ENCODE measurements around the gene ZNF723.
"Not testable (repeated sequence)": the region's sequence is repeated elsewhere in the genome, so short reads cannot be mapped to it uniquely, and the experiment has no call there.

ZNF723 gene

GRCh38 chr19:22814124-22814523, 18.0 kb upstream of the ZNF723 start:
- Mint-ChIP-seq H3K4me1 (no peaks in the 10 kb centered on the region), H3K27ac (no peak overlapping the region), H3K9me3 (peaks cover 98% of the 10 kb centered on the region), H3K36me3 (ENCODE audit: low read depth) (no peaks in the 10 kb centered on the region), H3K27me3 (ENCODE audit: low read depth, poor library complexity) (no peaks in the 10 kb centered on the region), H3K4me3 (no peak overlapping the region)
- DNase-seq = no peak
- no peak for TF ChIP-seq CTCF (IDR thresholded peaks at IDR 0.05)

- Mint-ChIP-seq H3K27ac (no peak overlapping the region), H3K9me3 (peaks cover 92% of the 10 kb centered on the region), H3K4me3 (no peak overlapping the region), H3K27me3 (ENCODE audit: low read depth, poor library complexity) (no peaks in the 10 kb centered on the region), H3K4me1 (no peaks in the 10 kb centered on the region), H3K36me3 (ENCODE audit: low read depth) (no peaks in the 10 kb centered on the region)
- no peak for TF ChIP-seq CTCF (IDR thresholded peaks at IDR 0.05)
- DNase-seq = no peak
These were observed 880 bp upstream of the ZNF723 start for GRCh38 chr19:22831211-22831610.

GRCh38 chr19:22857713-22858320, 25.7 kb downstream of the ZNF723 start:
- not testable (repeated sequence) for H3K36me3 Mint-ChIP-seq (ENCODE audit: low read depth); H3K27me3 Mint-ChIP-seq (ENCODE audit: low read depth, poor library complexity); H3K4me3 Mint-ChIP-seq

GRCh38 chr19:22882797-22883196, 50.7 kb downstream of the ZNF723 start:
- Mint-ChIP-seq H3K27ac (no peak overlapping the region), H3K4me3 (no peak overlapping the region), H3K27me3 (ENCODE audit: low read depth, poor library complexity) (no peaks in the 10 kb centered on the region), H3K4me1 (no peaks in the 10 kb centered on the region), H3K36me3 (ENCODE audit: low read depth) (no peaks in the 10 kb centered on the region), H3K9me3 (peaks cover 90% of the 10 kb centered on the region)
- no peak for DNase-seq
- no peak for TF ChIP-seq CTCF (IDR thresholded peaks at IDR 0.05)

More at GRCh38 chr19:22857713-22858320, 25.7 kb downstream of the ZNF723 start:
- H3K27ac Mint-ChIP-seq, DNase-seq, H3K4me1 Mint-ChIP-seq: not testable (repeated sequence)
- H3K9me3 Mint-ChIP-seq = peaks cover 75% of the 10 kb centered on the region

GRCh38 chr19:22893855-22894270, 61.8 kb downstream of the ZNF723 start:
- Mint-ChIP-seq H3K4me1 (no peaks in the 10 kb centered on the region), H3K27me3 (ENCODE audit: low read depth, poor library complexity) (peaks cover 3% of the 10 kb centered on the region), H3K4me3 (no peak overlapping the region), H3K9me3 (peaks cover 90% of the 10 kb centered on the region), H3K36me3 (ENCODE audit: low read depth) (peaks cover under 1% of the 10 kb centered on the region), H3K27ac (no peak overlapping the region)
- no peak for TF ChIP-seq CTCF (IDR thresholded peaks at IDR 0.05)
- DNase-seq = no peak

- H3K27me3 Mint-ChIP-seq (ENCODE audit: low read depth, poor library complexity) = peaks cover 9% of the 10 kb centered on the region
- no peak for DNase-seq
- H3K4me1 Mint-ChIP-seq = no peaks in the 10 kb centered on the region
- H3K36me3 Mint-ChIP-seq (ENCODE audit: low read depth) = peaks cover 9% of the 10 kb centered on the region
- peaks cover 84% of the 10 kb centered on the region for H3K9me3 Mint-ChIP-seq
- no peak overlapping the region for H3K27ac Mint-ChIP-seq
- no peak for TF ChIP-seq CTCF (IDR thresholded peaks at IDR 0.05)
- no peak overlapping the region for H3K4me3 Mint-ChIP-seq
These were observed 69.5 kb downstream of the ZNF723 start for GRCh38 chr19:22901431-22902130.
